IMR-90 (cell line): Measurements from ENCODE around the gene ANGPT4.
"Not testable (repeated sequence)": the region's sequence is repeated elsewhere in the genome, so short reads cannot be mapped to it uniquely, and the experiment has no call there.

Experiments used
- MXI1 ChIP-seq: IDR thresholded peaks from 2 replicates; pipeline ENCODE4 v1.6.1; 2012; ENCODE audit warnings: low read depth, mild to moderate bottlenecking, low read length, moderate library complexity, borderline replicate concordance
- NFE2L2 ChIP-seq: fragments of 150-350 bp; IDR thresholded peaks from 2 replicates; pipeline ENCODE4 v1.6.1; 2016; ENCODE audit warnings: low read depth, mild to moderate bottlenecking, low read length
- POLR2A ChIP-seq: IDR thresholded peaks from 2 replicates; pipeline ENCODE4 v1.6.1; 2012; ENCODE audit warnings: mild to moderate bottlenecking, low read depth, low read length
- RAD21 ChIP-seq: IDR thresholded peaks from 2 replicates; pipeline ENCODE4 v1.6.1; 2012; ENCODE audit warnings: low read length, improper control_type of control experiment
- TF ChIP-seq, protein P1 (sequence below): conservative IDR thresholded peaks from 2 replicates; pipeline ENCODE4 v1.5.1; 2012; ENCODE audit warnings: mild to moderate bottlenecking, low read depth, low read length, improper control_type of control experiment
- TF ChIP-seq, protein P2 (sequence below): fragments of 150-350 bp; IDR thresholded peaks from 2 replicates; pipeline ENCODE4 v1.6.1; 2017; ENCODE audit warnings: mild to moderate bottlenecking, antibody characterized with exemption, low read length, low read depth

DNA sequence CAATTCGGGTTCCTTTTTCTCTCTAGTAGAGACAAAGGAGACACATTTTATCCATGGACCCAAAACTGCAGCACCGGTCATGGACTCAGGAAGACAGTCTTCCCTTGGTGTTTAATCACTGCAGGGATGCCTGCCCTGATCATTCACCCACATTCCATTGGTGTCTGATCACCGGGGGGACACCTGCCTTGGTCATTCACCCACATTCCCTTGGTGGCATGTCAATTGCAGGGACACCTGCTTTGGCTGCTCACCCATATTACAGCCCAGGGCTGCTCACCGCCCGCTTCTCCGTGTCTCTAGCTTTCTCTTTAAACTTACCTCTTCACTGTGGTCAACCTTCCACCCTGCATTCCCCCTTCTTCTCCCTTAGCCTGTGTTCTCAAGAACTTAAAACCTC is 18.7 kb downstream of the ANGPT4 start:
- TF ChIP-seq, protein P1, sequence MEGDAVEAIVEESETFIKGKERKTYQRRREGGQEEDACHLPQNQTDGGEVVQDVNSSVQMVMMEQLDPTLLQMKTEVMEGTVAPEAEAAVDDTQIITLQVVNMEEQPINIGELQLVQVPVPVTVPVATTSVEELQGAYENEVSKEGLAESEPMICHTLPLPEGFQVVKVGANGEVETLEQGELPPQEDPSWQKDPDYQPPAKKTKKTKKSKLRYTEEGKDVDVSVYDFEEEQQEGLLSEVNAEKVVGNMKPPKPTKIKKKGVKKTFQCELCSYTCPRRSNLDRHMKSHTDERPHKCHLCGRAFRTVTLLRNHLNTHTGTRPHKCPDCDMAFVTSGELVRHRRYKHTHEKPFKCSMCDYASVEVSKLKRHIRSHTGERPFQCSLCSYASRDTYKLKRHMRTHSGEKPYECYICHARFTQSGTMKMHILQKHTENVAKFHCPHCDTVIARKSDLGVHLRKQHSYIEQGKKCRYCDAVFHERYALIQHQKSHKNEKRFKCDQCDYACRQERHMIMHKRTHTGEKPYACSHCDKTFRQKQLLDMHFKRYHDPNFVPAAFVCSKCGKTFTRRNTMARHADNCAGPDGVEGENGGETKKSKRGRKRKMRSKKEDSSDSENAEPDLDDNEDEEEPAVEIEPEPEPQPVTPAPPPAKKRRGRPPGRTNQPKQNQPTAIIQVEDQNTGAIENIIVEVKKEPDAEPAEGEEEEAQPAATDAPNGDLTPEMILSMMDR: not testable (repeated sequence)
- not testable (repeated sequence) for TF ChIP-seq POLR2A, RAD21, NFE2L2, MXI1
- TF ChIP-seq, protein P2, sequence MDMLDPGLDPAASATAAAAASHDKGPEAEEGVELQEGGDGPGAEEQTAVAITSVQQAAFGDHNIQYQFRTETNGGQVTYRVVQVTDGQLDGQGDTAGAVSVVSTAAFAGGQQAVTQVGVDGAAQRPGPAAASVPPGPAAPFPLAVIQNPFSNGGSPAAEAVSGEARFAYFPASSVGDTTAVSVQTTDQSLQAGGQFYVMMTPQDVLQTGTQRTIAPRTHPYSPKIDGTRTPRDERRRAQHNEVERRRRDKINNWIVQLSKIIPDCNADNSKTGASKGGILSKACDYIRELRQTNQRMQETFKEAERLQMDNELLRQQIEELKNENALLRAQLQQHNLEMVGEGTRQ: not testable (repeated sequence)
